ENCODE measurements around the gene IFRD2.

DNA sequence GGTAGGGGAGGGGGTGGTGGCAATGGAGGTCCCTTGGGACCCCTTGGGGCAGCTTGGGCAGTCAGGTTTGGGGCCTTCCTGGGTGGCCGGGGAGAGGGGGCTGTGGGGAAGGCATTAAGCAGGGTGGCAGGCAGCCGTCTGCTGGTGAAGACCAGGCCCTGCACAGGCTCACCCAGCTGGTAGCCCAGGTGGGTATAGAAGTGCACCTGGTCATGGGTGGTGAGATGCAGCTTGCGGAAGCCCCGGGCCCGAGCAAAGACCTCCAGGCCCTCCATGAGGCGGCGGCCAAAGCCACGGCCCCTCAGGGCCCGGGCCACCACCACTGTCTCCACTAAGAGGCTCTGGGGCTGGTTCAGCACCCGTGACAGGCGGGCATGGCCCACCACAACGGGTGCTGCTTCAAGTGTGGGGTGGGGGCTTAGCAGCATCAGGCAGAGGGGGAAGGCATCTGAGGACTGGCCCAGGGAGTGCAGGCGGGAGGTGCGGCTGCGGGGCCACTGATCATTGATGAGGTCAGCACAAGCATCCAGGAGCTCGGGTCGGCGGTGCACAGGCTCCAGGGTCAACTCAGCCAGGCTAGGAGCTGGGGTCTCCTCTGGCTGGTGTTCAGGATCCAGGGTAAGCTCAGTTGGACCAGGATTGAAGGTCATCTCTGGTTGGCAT is 4.6 kb upstream of the IFRD2 start:
- TF ChIP-seq CTCF (IDR thresholded peaks at IDR 0.05) (no peak), POLR2A (IDR thresholded peaks at IDR 0.05) (no peak)

Data from testis (tissue), 2 donors.